Hypothalamus (tissue), 51 donors: ENCODE data around the gene CFAP92.
A peak's percentile ranks its signal among the peaks of the same experiment; 100 is the strongest.

Experiments used
- DNase-seq, 51 donors: peaks; one replicate each; lab custom pipeline; 2025; lab: John Stamatoyannopoulos, UW

Gene CFAP92

DNA sequence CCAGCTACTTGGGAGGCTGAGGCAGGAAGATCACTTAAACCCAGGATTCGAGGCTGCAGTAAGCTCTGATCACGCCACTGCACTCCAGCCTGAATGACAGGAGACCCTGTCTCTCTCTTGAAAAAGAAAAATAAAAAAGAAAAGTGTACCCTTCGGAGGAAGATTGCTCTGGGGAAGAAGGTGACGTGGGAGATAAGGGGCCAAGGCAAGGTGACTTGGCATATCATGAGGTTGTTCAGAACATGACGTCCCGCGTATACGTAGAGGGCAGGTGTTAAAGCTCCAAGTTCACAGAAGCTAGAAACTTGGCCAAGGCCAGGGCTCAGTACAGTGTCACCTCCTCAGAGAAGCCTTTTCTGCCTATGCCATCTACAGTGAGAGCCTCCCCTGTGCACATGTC, 121.1 kb downstream of the CFAP92 start:
- no peak for DNase-seq

DNA sequence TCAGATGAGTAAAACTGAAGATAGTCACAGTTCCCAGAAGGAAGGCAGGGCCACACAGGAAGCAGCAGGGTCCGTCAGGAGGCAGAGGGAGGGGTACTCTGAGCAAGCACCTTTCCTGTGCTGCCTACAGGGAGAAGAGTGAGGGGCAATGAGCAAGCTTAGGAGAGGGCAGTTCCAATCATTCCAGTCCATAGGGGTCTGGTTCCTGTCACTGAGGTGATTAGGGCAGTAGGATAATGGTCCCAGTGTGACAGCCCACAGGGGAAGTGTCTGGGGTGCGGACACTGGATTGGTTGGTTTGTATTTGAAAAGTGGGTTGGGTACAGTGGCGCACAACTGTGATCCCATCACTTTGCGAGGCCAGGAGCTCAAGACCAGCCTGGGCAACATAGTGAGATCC, 121.6 kb downstream of the CFAP92 start:
- no peak for DNase-seq

DNA sequence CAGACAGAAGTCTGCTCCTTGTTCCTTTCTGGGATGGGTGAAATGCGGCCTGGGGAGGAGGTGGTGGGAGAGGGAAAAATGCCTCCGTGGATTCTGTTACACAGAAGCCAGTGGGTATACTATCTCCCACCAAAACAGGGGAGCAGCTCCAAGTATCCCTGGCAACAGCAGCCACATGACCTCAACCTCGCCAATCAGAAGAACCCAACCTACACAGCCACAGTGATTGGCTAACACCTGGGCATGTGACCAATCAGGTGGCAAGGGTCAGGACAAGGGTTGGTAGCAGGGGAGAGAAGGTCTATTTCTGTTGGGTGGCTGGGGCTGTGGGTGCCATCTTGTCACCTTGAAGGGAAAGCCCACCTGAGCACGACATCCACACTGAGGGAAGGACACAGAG, 123.5 kb downstream of the CFAP92 start:
- DNase-seq: no peak

DNA sequence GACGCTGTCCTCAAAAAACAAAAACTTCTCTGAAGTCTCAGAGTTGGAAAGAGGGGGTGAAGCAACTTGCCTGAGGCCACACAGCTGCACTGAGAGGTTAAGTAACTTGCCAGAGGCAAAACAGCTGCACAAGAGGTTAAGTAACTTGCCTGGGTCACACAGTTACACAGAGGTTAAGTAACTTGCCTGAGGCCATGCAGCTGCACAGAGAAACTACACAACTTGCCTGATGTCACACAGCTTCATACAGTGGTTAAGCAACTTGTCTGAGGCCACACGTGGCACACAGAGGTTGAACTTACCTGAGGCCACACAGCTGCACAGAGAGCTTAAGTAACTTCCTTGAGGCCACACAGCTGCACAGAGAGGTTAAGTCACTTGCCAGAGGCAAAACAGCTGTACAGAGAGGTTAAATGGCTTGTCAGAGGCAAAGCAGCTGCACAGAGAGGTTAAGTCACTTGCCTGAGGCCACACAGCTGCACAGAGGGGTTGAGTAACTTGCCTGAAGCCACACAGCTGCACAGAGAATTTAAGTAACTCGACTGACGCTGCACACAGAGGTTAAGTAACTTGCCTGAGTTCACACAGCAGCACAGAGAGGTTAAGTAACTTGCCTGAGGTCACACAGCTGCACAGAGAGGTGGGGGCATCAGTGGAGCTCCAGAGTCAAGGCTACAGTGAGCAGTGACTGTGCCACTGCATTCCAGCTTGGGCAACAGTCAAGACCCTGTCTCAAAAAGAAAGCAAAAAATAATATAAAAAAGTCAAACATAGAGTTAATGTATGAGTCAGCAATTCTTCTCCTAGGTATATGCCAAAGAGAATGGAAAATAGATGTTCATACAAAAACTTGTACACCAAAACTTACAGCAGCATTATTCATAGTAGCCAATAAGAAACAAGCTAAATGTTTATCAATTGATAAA, 126.4 kb downstream of the CFAP92 start:
- no peak for DNase-seq

DNA sequence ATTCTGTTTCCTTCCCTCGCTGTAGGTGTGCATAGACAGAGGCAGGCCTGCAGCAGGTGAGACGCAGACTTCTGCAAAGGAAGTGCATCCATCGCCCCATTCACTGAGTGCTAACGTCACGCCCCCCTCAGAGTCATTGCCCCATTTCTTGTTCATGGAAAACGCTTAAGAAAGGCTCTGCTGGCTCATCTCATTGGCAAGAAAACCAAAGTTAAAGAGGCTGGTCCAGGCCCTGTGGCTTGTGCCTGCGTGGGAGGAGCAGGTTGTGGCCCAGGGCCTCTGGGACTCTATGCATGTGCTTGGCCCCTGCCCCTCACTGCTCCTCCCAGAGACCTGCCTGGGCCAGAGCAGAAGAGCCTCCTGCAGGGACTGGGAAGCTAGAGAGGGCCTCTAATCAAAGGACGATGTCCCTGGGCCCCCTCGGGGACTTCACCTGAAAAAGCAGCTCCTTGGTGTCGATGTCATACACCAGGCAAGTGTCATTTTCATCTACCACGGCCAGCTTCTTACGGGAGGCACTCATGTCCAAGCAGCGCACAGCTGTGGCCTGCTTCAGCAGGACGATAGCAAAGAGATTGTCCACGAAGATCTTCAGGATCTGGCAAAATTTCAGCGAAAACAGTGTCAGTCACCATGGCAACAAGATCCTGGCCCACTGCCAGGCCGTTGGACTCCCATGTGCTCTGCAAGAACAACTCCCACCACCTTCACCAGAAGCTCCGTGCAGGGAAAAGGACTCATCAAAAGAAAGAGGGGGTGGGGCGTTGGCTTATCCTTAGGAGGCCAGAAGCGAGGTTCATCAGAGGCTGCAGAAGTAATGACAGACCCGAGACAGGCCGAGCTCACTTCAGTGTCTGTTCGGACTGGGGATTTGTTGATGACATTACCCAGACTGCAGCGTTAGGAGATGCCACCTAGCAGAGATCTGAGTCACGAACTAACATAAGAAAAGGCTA, 128.7 kb downstream of the CFAP92 start:
- DNase-seq: peak in 33 of 51 donors; percentile 8 to 80 (median 45)

DNA sequence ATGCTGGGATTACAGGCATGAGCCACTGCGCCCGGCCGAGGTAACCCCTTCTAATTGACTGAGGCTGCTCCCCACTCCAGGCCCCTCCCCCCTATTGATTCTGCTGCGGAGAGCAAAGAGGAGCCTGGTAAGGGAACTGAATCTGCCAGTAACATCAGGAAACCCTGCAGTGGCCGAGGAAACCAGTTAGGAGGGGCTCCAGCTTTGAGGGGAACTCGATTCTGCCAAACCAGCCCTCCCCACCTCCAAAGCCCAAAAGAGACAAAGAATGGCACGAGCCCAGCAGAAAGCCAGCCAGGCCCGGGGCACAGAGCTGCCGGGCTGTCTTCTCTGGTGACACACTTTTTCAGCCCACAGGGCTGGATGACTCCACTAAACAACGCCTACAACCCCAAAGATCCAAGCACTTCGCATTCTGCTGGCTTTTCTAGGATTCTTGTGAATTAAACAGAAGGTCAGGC, 129.5 kb downstream of the CFAP92 start:
- peak in 44 of 51 donors; percentile 6 to 80 (median 56) for DNase-seq

DNA sequence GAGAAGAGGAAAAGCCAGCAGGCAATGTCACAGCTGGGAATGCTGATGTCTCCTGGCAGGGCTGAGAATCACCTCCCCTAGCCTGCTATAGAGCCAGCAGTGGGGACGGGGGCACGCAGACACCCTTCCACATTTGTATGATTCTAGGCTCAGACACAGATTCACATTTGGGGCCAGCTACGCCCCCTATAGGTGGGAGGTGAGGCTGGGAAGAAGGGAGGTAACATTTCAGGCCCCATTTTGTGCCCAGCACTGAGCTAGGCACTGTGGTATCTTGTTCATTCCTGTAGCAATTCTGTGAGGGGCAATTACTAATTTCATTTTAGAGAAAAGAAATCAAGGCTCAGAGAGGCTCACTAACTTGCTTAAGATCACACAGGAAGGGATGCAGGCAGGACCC, 130.3 kb downstream of the CFAP92 start:
- DNase-seq: no peak

DNA sequence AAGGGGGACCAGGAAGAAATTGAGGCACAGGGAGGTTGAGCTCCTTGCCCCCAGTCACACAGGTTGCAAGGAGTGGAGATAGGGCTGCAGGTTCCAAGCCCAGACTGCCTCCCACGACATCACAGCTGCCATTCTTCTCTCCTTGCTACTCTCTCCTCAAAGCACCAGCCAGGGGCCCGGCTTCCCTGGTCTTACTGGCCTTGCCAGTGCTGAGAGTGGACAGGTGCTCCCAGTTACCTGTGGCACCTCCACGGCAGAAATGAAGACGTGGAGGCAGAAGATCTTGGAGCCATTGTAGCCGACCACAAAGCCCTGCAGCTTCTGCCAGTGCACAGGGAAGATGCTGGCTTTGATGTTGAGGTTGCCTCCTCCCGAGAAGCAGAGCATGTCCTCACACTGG, 132.4 kb downstream of the CFAP92 start:
- DNase-seq: no peak
